HG03378 (cell line): ENCODE measurements around the gene C16orf86.
"Not testable (repeated sequence)": the region's sequence is repeated elsewhere in the genome, so short reads cannot be mapped to it uniquely, and the experiment has no call there.

Experiments
- ATAC-seq: cut with Tn5 transposase; IDR thresholded peaks from one replicate; pipeline ENCODE4 v1.9.1; 2021; ENCODE audit warnings: mild to moderate bottlenecking, moderate library complexity; ENCODE audit not compliant: unreplicated experiment

Gene C16orf86

GRCh38 chr16:67685388-67686112 lies 18.9 kb downstream of the C16orf86 start:
- no peak for ATAC-seq

GRCh38 chr16:67693517-67694285 lies 27.1 kb downstream of the C16orf86 start:
- not testable (repeated sequence) for ATAC-seq

- no peak for ATAC-seq
Observed at GRCh38 chr16:67694611-67695010, 28.0 kb downstream of the C16orf86 start.

- ATAC-seq, result no peak
Observed at GRCh38 chr16:67697422-67698185, 31.0 kb downstream of the C16orf86 start.

- no peak for ATAC-seq
Observed at GRCh38 chr16:67699265-67699664, 32.7 kb downstream of the C16orf86 start.

- no peak for ATAC-seq
Observed at GRCh38 chr16:67701420-67701819, 34.8 kb downstream of the C16orf86 start.

GRCh38 chr16:67702130-67702529 lies 35.5 kb downstream of the C16orf86 start:
- no peak for ATAC-seq

GRCh38 chr16:67703626-67704025 lies 37.0 kb downstream of the C16orf86 start:
- no peak for ATAC-seq

- no peak for ATAC-seq
Observed at GRCh38 chr16:67704110-67704509, 37.5 kb downstream of the C16orf86 start.

- no peak for ATAC-seq
Observed at GRCh38 chr16:67707210-67707609, 40.6 kb downstream of the C16orf86 start.

GRCh38 chr16:67707790-67708189 lies 41.2 kb downstream of the C16orf86 start:
- ATAC-seq, result no peak

GRCh38 chr16:67708368-67708771 lies 41.8 kb downstream of the C16orf86 start:
- no peak for ATAC-seq

- no peak for ATAC-seq
Observed at GRCh38 chr16:67709050-67709449, 42.4 kb downstream of the C16orf86 start.

- no peak for ATAC-seq
Observed at GRCh38 chr16:67710607-67711006, 44.0 kb downstream of the C16orf86 start.

GRCh38 chr16:67713647-67714273 lies 47.1 kb downstream of the C16orf86 start:
- no peak for ATAC-seq

GRCh38 chr16:67714522-67714921 lies 47.9 kb downstream of the C16orf86 start:
- no peak for ATAC-seq

GRCh38 chr16:67716097-67716496 lies 49.5 kb downstream of the C16orf86 start:
- ATAC-seq, result no peak
